Activated CD4-positive, alpha-beta T cell treated with anti-CD3 and anti-CD28 coated beads, Interleukin-2, amount 10 ng/mL, durations not matched to agents 7 days and 5 days (primary cell): ENCODE data around the gene HSP90B1. TPM values are rescaled to one million over a fixed set of nuclear protein-coding genes. Genes with fewer than 3 reads are reported as not detected.
A peak's percentile ranks its signal among the peaks of the same experiment; 100 is the strongest.

Experiments used
- CTCF ChIA-PET: fragments of 350-600 bp; sonication (Branson Sonifier 250); formaldehyde crosslinking; loops from one replicate; lab custom pipeline; 2021; ENCODE audit warnings: antibody characterized with exemption; lab: Charles Lee
- POLR2A ChIA-PET: fragments of 350-600 bp; sonication (Branson Sonifier 250); formaldehyde crosslinking; loops from one replicate; lab custom pipeline; 2021; ENCODE audit warnings: antibody characterized with exemption; lab: Charles Lee
- DNase-seq: peaks from one replicate; pipeline ENCODE4 v3.0.0-alpha.2; 2020
- H3K27ac Mint-ChIP-seq: one replicate; pipeline ENCODE4 v1.8.0; 2021; ENCODE audit warnings: mild to moderate bottlenecking, moderate library complexity, mixed read lengths
- H3K27me3 Mint-ChIP-seq: one replicate; pipeline ENCODE4 v1.8.0; 2021; ENCODE audit warnings: mixed read lengths
- H3K36me3 Mint-ChIP-seq: one replicate; pipeline ENCODE4 v1.8.0; 2021; ENCODE audit warnings: low read depth, mixed read lengths
- H3K4me1 Mint-ChIP-seq: one replicate; pipeline ENCODE4 v1.8.0; 2021; ENCODE audit warnings: mixed read lengths
- H3K4me3 Mint-ChIP-seq: one replicate; pipeline ENCODE4 v1.8.0; 2021; ENCODE audit warnings: mild to moderate bottlenecking, moderate library complexity, mixed read lengths
- H3K9me3 Mint-ChIP-seq: one replicate; pipeline ENCODE4 v1.8.0; 2021; ENCODE audit warnings: mixed read lengths
- total RNA-seq, 2 experiments: library from RNA; stranded (reverse); gene quantifications; one replicate each; pipeline ENCODE4 v1.2.3, GENCODE V29; 2021

Gene HSP90B1
- total RNA-seq, 2 experiments from 2014 or later, result 316 to 333 TPM

DNA sequence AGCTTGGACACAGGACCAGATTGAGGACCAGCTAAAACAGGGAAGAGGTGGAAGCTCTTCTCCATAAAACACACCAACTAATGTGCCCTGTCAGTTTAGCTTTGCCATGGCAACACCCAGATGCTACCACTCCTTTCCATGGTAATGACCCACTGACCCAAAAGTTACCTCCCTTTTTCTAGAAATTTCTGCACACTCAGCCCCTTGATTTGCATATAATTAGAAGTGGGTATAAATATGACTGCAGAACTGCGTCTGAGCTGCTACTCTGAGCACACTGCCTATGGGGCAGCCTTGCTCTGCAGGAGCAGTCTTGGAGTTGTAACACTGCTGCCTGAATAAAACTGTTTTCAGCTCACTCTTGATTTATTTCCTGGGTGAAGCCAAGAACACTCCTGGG lies 32.3 kb downstream of the HSP90B1 start:
- ChIA-PET CTCF (interaction anchor here (0.5 to 1.6 kb wide), 4 partner anchors 11 to 33 kb away, joined by 3 to 8 read pairs (median 4); partner anchors contain the start of gene HSP90B1), POLR2A (no interaction called here)
- no peaks in the 10 kb centered on the region for H3K27me3 Mint-ChIP-seq
- peaks cover 4% of the 10 kb centered on the region for H3K36me3 Mint-ChIP-seq
- no peak overlapping the region for H3K4me3 Mint-ChIP-seq
- no peak overlapping the region for H3K27ac Mint-ChIP-seq
- no peaks in the 10 kb centered on the region for H3K9me3 Mint-ChIP-seq
- DNase-seq, result no peak
- H3K4me1 Mint-ChIP-seq, result peaks cover 29% of the 10 kb centered on the region

- ChIA-PET CTCF (interaction anchor here (1.6 to 3.5 kb wide), 5 partner anchors 10 to 35 kb away, joined by 3 to 25 read pairs (median 4); partner anchors contain the start of gene HSP90B1), POLR2A (interaction anchor here (0.7 to 2.0 kb wide), 2 partner anchors 173 to 401 kb away, joined by 3 to 6 read pairs; partner anchors contain the start of gene NFYB)
- H3K27me3 Mint-ChIP-seq, result no peaks in the 10 kb centered on the region
- H3K36me3 Mint-ChIP-seq, result peaks cover 15% of the 10 kb centered on the region
- peak overlapping the region; percentile 98 for H3K27ac Mint-ChIP-seq
- DNase-seq, result no peak
- peak overlapping the region; percentile 92 for H3K4me3 Mint-ChIP-seq
- peaks cover 44% of the 10 kb centered on the region for H3K4me1 Mint-ChIP-seq
- no peaks in the 10 kb centered on the region for H3K9me3 Mint-ChIP-seq
These were observed 34.6 kb downstream of the HSP90B1 start for GRCh38 chr12:103964805-103965204.

- peak overlapping the region; percentile 98 for H3K27ac Mint-ChIP-seq
- CTCF ChIA-PET, result interaction anchor here (1.1 to 3.5 kb wide), 5 partner anchors 10 to 124 kb away, joined by 3 to 25 read pairs (median 4); partner anchors contain the start of genes HSP90B1 and NT5DC3
- H3K9me3 Mint-ChIP-seq, result no peaks in the 10 kb centered on the region
- DNase-seq, result no peak
- H3K4me1 Mint-ChIP-seq, result peaks cover 46% of the 10 kb centered on the region
- no peaks in the 10 kb centered on the region for H3K27me3 Mint-ChIP-seq
- POLR2A ChIA-PET, result interaction anchor here (0.7 to 2.0 kb wide), 3 partner anchors 9 to 401 kb away, joined by 3 to 7 read pairs (median 6); partner anchors contain the start of gene NFYB
- peaks cover 15% of the 10 kb centered on the region for H3K36me3 Mint-ChIP-seq
- H3K4me3 Mint-ChIP-seq, result peak overlapping the region; percentile 92
These were observed 35.0 kb downstream of the HSP90B1 start for GRCh38 chr12:103965255-103965589.

- peak within 1 kb of the TSS; percentile 92 for H3K4me3 Mint-ChIP-seq
- ChIA-PET POLR2A (interaction anchor here (0.7 to 2.0 kb wide), 4 partner anchors 9 to 400 kb away, joined by 3 to 7 read pairs (median 4); partner anchors contain the start of genes EID3 and NFYB), CTCF (interaction anchor here (1.1 to 3.5 kb wide), 7 partner anchors 11 to 125 kb away, joined by 3 to 25 read pairs (median 4); partner anchors contain the start of genes HCFC2, HSP90B1 and NT5DC3)
- H3K9me3 Mint-ChIP-seq, result no peaks in the 10 kb centered on the region
- no peaks in the 10 kb centered on the region for H3K27me3 Mint-ChIP-seq
- peaks cover 15% of the 10 kb centered on the region for H3K36me3 Mint-ChIP-seq
- H3K4me1 Mint-ChIP-seq, result peaks cover 47% of the 10 kb centered on the region
- peak; percentile 98 for DNase-seq
- H3K27ac Mint-ChIP-seq, result peak within 1 kb of the TSS; percentile 98
These were observed 35.6 kb downstream of the HSP90B1 start, which contains the start of gene TDG for GRCh38 chr12:103965590-103966504. Gene TDG (plus strand): TSS chr12:103965872. CDS start chr12:103966038, 166 bp downstream.

GRCh38 chr12:103966736-103967135 lies 36.5 kb downstream of the HSP90B1 start:
- Mint-ChIP-seq H3K27ac (peak overlapping the region; percentile 98), H3K27me3 (no peaks in the 10 kb centered on the region), H3K36me3 (peaks cover 15% of the 10 kb centered on the region), H3K4me1 (peaks cover 54% of the 10 kb centered on the region), H3K4me3 (peak overlapping the region; percentile 92), H3K9me3 (no peaks in the 10 kb centered on the region)
- DNase-seq, result no peak
- ChIA-PET POLR2A (interaction anchor here (1.7 to 2.0 kb wide), 2 partner anchors 10 to 171 kb away, joined by 6 to 7 read pairs; partner anchors contain the start of gene NFYB), CTCF (interaction anchor here (0.6 to 3.5 kb wide), 5 partner anchors 11 to 97 kb away, joined by 3 to 25 read pairs (median 4); partner anchors contain the start of gene HCFC2)

- Mint-ChIP-seq H3K4me3 (no peak overlapping the region), H3K36me3 (peaks cover 15% of the 10 kb centered on the region), H3K27me3 (no peaks in the 10 kb centered on the region), H3K27ac (no peak overlapping the region), H3K4me1 (peaks cover 58% of the 10 kb centered on the region), H3K9me3 (no peaks in the 10 kb centered on the region)
- ChIA-PET CTCF (interaction anchor here (1.4 kb wide), 1 partner anchor 69 kb away, joined by 4 read pairs; no protein-coding TSS in a partner anchor), POLR2A (no interaction called here)
- no peak for DNase-seq
These were observed 39.2 kb downstream of the HSP90B1 start for GRCh38 chr12:103969391-103969790.

DNA sequence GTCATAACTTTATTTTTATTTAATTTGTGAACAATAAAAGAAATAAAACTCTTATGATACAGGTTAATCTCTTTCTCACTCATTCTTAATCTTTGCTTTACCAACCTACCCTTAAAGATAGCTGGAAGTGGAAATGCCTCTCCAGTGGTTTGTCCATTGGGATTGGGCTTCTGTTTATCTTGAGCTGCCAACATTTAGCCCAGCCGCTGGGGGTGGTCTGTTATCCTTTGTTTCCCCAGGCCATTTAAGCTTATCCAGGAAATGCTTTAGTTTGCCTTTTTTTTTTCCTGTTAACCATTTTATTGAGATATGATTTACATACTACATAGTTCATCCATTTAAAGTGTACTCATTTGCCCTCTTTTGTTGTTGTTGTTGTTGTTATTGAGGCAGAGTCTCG lies 43.7 kb downstream of the HSP90B1 start:
- H3K4me1 Mint-ChIP-seq, result peaks cover 41% of the 10 kb centered on the region
- no peaks in the 10 kb centered on the region for H3K27me3 Mint-ChIP-seq
- POLR2A ChIA-PET, result no interaction called here
- no peak for DNase-seq
- no peak overlapping the region for H3K4me3 Mint-ChIP-seq
- H3K27ac Mint-ChIP-seq, result no peak overlapping the region
- no peaks in the 10 kb centered on the region for H3K9me3 Mint-ChIP-seq
- CTCF ChIA-PET, result interaction anchor here (0.7 to 1.6 kb wide), 2 partner anchors 11 to 135 kb away, joined by 3 to 8 read pairs; no protein-coding TSS in a partner anchor
- peaks cover 28% of the 10 kb centered on the region for H3K36me3 Mint-ChIP-seq

DNA sequence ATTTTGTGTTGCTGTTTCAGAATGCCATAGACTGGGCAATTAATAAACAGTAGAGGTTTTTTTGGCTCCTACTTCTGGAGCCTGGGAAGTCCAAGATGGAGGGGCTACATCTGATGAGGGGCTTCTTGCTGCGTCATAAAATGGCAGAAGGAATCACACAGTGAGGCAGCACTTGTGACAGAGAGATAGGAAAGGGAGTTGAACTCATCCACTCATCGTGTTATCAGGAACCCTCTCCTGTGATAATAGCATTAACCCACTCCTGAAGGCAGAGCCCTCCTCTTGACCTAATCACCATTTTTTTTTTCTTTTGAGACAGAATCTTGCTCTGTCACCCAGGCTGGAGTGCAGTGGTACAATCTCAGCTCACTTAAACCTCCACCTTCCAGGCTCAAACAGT lies 45.2 kb downstream of the HSP90B1 start:
- DNase-seq, result no peak
- Mint-ChIP-seq H3K4me1 (peaks cover 33% of the 10 kb centered on the region), H3K4me3 (no peak overlapping the region), H3K9me3 (no peaks in the 10 kb centered on the region), H3K27me3 (no peaks in the 10 kb centered on the region), H3K36me3 (peaks cover 31% of the 10 kb centered on the region), H3K27ac (peak overlapping the region; percentile 41)
- ChIA-PET CTCF (no interaction called here), POLR2A (no interaction called here)

GRCh38 chr12:103978384-103978982 lies 48.3 kb downstream of the HSP90B1 start:
- H3K9me3 Mint-ChIP-seq, result no peaks in the 10 kb centered on the region
- H3K27me3 Mint-ChIP-seq, result no peaks in the 10 kb centered on the region
- CTCF ChIA-PET, result interaction anchor here (1.0 to 2.0 kb wide), 2 partner anchors 13 to 95 kb away, joined by 3 to 8 read pairs; partner anchors contain the start of gene TDG
- no peak for DNase-seq
- peaks cover 18% of the 10 kb centered on the region for H3K4me1 Mint-ChIP-seq
- H3K27ac Mint-ChIP-seq, result no peak overlapping the region
- peaks cover 43% of the 10 kb centered on the region for H3K36me3 Mint-ChIP-seq
- POLR2A ChIA-PET, result no interaction called here
- no peak overlapping the region for H3K4me3 Mint-ChIP-seq

GRCh38 chr12:103986829-103987228 lies 56.6 kb downstream of the HSP90B1 start:
- Mint-ChIP-seq H3K27ac (no peak overlapping the region), H3K9me3 (no peaks in the 10 kb centered on the region), H3K4me1 (no peaks in the 10 kb centered on the region), H3K27me3 (no peaks in the 10 kb centered on the region), H3K4me3 (no peak overlapping the region), H3K36me3 (peaks cover 30% of the 10 kb centered on the region)
- ChIA-PET POLR2A (no interaction called here), CTCF (no interaction called here)
- no peak for DNase-seq

DNA sequence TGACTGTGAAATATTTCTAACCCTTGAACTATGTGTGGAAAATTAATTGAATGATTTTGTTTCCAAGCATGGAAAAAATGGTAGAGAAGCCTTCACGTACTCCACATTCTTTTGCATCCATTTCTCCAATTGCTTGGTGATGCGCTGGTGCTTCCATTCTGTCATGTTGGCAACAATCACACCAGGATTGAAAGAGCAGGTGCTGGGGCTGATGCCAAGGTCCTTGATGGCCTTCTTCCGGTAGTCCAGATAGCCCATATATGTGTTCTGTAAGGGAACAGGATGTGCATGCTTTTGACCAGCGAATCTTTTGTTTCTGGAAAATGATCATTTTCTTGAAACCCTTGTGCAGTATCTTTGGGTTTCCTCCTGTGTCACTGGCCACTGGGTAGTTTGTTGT lies 64.0 kb downstream of the HSP90B1 start:
- Mint-ChIP-seq H3K27me3 (peaks cover 20% of the 10 kb centered on the region), H3K4me3 (no peak overlapping the region), H3K9me3 (no peaks in the 10 kb centered on the region), H3K4me1 (no peaks in the 10 kb centered on the region), H3K27ac (no peak overlapping the region), H3K36me3 (peaks cover 6% of the 10 kb centered on the region)
- ChIA-PET CTCF (no interaction called here), POLR2A (no interaction called here)
- DNase-seq, result no peak

GRCh38 chr12:103996595-103996994 lies 66.4 kb downstream of the HSP90B1 start:
- no peaks in the 10 kb centered on the region for H3K36me3 Mint-ChIP-seq
- ChIA-PET CTCF (interaction anchor here (1.4 to 3.2 kb wide), 2 partner anchors 12 to 112 kb away, joined by 3 to 7 read pairs; no protein-coding TSS in a partner anchor), POLR2A (no interaction called here)
- no peaks in the 10 kb centered on the region for H3K9me3 Mint-ChIP-seq
- no peaks in the 10 kb centered on the region for H3K4me1 Mint-ChIP-seq
- no peak for DNase-seq
- no peak overlapping the region for H3K27ac Mint-ChIP-seq
- peaks cover 39% of the 10 kb centered on the region for H3K27me3 Mint-ChIP-seq
- no peak overlapping the region for H3K4me3 Mint-ChIP-seq
